ENCODE measurements around the gene SCAPER. TPM values are rescaled to one million over a fixed set of nuclear protein-coding genes. Genes with fewer than 3 reads are reported as not detected.

Gene SCAPER
- total and polyA plus RNA-seq, 8 donors = 3.0 to 23.8 (median 14.2) TPM

DNA sequence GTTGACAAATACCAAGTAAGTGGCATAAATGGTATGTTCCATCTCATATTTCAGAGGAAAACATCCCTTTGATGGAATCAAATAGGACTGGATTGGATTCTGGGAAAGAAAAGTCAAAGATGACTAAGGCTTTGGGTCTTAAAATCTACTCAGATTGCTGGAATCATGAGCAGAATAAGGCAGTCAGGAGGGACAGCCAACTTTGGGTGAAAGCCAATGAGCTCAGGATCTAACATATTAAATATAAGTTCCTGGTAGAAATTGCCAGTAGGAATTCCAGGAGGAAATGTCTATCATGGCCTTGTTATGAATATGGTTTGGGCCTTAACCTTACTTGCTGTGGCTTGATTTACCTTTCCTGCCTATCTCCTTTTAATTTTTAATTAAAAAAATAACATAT is 513.3 kb downstream of the SCAPER start:
- TF ChIP-seq CTCF (IDR thresholded peaks at IDR 0.05) = no peak
- Histone ChIP-seq H3K27ac (no peak overlapping the region), H3K27me3 (no peaks in the 10 kb centered on the region), H3K36me3 (no peaks in the 10 kb centered on the region), H3K9me3 (no peaks in the 10 kb centered on the region), H3K4me3 (no peak overlapping the region), H3K4me1 (peaks cover 0 to 13% (median 13%) of the 10 kb centered on the region in 3 donors)
- ATAC-seq (peak; percentile 42 to 63 (median 56)), DNase-seq (no peak), FAIRE-seq (no peak)
- intact Hi-C loops (cut with DNase I) = no loop called here

DNA sequence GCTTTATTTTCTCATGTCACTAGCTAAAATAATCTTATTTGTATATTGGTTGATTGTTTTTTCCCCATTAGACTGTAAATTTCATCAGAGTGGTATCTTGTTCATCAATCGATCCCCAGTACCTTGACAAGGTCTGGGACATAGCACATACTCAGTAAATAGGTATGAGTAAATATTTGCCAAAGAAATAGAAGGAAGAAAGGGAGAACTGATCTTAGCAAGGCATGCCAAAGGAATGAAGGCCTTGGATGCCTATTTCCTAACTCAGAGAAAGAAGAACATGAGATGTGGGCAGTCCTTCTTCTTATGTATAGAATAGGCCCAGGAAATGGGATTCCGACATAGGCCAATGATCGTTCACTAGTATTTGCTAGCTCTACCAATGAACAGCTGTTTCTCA is 513.8 kb downstream of the SCAPER start:
- H3K36me3 ChIP-seq = no peaks in the 10 kb centered on the region
- TF ChIP-seq CTCF (IDR thresholded peaks at IDR 0.05) = no peak
- H3K27me3 ChIP-seq = no peaks in the 10 kb centered on the region
- H3K27ac ChIP-seq = no peak overlapping the region
- FAIRE-seq (no peak), ATAC-seq (peak; percentile 69 to 86 (median 80)), DNase-seq (no peak)
- peaks cover 0 to 13% (median 13%) of the 10 kb centered on the region in 3 donors for H3K4me1 ChIP-seq
- intact Hi-C loops (cut with DNase I) = no loop called here
- 55 to 59% methylated on average over 3 of the region's 3 CpGs for WGBS, 2 donors
- H3K4me3 ChIP-seq = no peak overlapping the region
- no peaks in the 10 kb centered on the region for H3K9me3 ChIP-seq

- H3K9me3 ChIP-seq = no peaks in the 10 kb centered on the region
- no peak overlapping the region for H3K27ac ChIP-seq
- FAIRE-seq (no peak), DNase-seq (no peak), ATAC-seq (peak in 3 of 4 donors; percentile 37 to 52 (median 46))
- peaks cover 0 to 13% (median 13%) of the 10 kb centered on the region in 3 donors for H3K4me1 ChIP-seq
- intact Hi-C loops (cut with DNase I) = no loop called here
- H3K27me3 ChIP-seq = no peaks in the 10 kb centered on the region
- no peak overlapping the region for H3K4me3 ChIP-seq
- TF ChIP-seq CTCF (IDR thresholded peaks at IDR 0.05) = no peak
- no peaks in the 10 kb centered on the region for H3K36me3 ChIP-seq
These were observed 514.6 kb downstream of the SCAPER start for GRCh38 chr15:76390571-76390970.

- no peaks in the 10 kb centered on the region for H3K36me3 ChIP-seq
- TF ChIP-seq CTCF (IDR thresholded peaks at IDR 0.05) = no peak
- no peak overlapping the region for H3K4me3 ChIP-seq
- no peak for FAIRE-seq
- H3K27me3 ChIP-seq = no peaks in the 10 kb centered on the region
- ATAC-seq = no peak
- WGBS, 2 donors = 95 to 97% methylated on average over 2 of the region's 2 CpGs
- H3K27ac ChIP-seq = no peak overlapping the region
- intact Hi-C loops (cut with DNase I) = no loop called here
- H3K9me3 ChIP-seq = no peaks in the 10 kb centered on the region
- no peak for DNase-seq
- H3K4me1 ChIP-seq = peaks cover 0 to 13% (median 10%) of the 10 kb centered on the region in 3 donors
These were observed 518.2 kb downstream of the SCAPER start for GRCh38 chr15:76386926-76387325.

DNA sequence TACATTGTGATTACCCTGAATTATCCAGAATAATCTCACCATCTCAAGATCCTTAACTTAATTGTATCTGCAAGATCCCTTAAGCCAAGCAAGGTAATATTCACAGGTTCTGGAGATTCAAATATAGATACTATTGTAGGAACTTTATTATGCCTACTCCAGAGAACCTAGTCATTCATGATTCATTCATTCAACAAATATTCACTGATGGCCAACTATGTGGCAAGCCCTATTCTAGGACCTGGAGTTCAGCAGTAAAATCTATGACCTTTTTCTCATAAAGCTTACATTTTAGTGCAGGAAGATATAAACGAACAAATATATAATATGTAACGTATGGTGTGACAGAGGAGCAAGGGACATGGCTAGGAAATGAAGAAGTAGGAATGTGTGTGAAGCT is 519.0 kb downstream of the SCAPER start:
- no peak for ATAC-seq

More for the DNA sequence above, 519.0 kb downstream of the SCAPER start:
- H3K4me1 ChIP-seq = peaks cover 0 to 7% (median 5%) of the 10 kb centered on the region in 3 donors
- DNase-seq (no peak), FAIRE-seq (no peak)
- no peaks in the 10 kb centered on the region for H3K36me3 ChIP-seq
- WGBS, 2 donors = 89 to 96% methylated on average over 2 of the region's 2 CpGs
- H3K27me3 ChIP-seq = no peaks in the 10 kb centered on the region
- no peaks in the 10 kb centered on the region for H3K9me3 ChIP-seq
- H3K27ac ChIP-seq = no peak overlapping the region
- no peak overlapping the region for H3K4me3 ChIP-seq
- TF ChIP-seq CTCF (IDR thresholded peaks at IDR 0.05) = no peak
- intact Hi-C loops (cut with DNase I) = no loop called here
